Measurements from ENCODE around the gene SPRN. TPM values are rescaled to one million over a fixed set of nuclear protein-coding genes. Genes with fewer than 3 reads are reported as not detected.

The SPRN gene
- polyA plus RNA-seq, 2 of the 4 experiments (the other 2 are of a cell fraction), result 0.06 to 0.15 TPM

- no peaks in the 10 kb centered on the region; the same call in 2 of the 3 replicates for H3K9me3 ChIP-seq
- POLR2A ChIA-PET, result no interaction called here
- ATAC-seq (no peak), FAIRE-seq (no peak), DNase-seq (ENCODE audit: low read depth in 1 of 2, low spot score in 1 of 2) (no peak)
- no peak overlapping the region for H3K4me3 ChIP-seq
- CTCF ChIA-PET, result no interaction called here
- H3K4me2 ChIP-seq, result no peak overlapping the region
- TF ChIP-seq REST (IDR thresholded peaks at IDR 0.05), result no peak
- TF ChIP-seq MAX (IDR thresholded peaks at IDR 0.05), result no peak
- TF ChIP-seq MAFK (IDR thresholded peaks at IDR 0.05; ENCODE audit: partially characterized antibody), result no peak
- no peak for TF ChIP-seq BHLHE40 (IDR thresholded peaks at IDR 0.05; ENCODE audit: low read depth, low read length)
- no peak for TF ChIP-seq USF2 (IDR thresholded peaks at IDR 0.05)
- TF ChIP-seq CBX2 (IDR thresholded peaks at IDR 0.05; ENCODE audit: borderline replicate concordance, low read depth), result no peak
- no peaks in the 10 kb centered on the region for H3K4me1 ChIP-seq
- WGBS (ENCODE audit: missing lambda C conversion rate), result 17% methylated on average over 6 of the region's 8 CpGs
- H3K27ac ChIP-seq, result no peak overlapping the region
Observed at GRCh38 chr10:133461841-133462240, 37.4 kb upstream of the SPRN start.

- TF ChIP-seq NFE2L2 (conservative IDR thresholded peaks at IDR 0.05; ENCODE audit: low read length) (no peak), EHMT2 (IDR thresholded peaks at IDR 0.05; ENCODE audit: low read depth) (no peak), MYC (IDR thresholded peaks at IDR 0.05; ENCODE audit: borderline replicate concordance, low read length) (no peak), MAX (IDR thresholded peaks at IDR 0.05) (no peak), EP300 (IDR thresholded peaks at IDR 0.05) (no peak), HOXB13 (CRISPR knock-in tag; IDR thresholded peaks at IDR 0.05; ENCODE audit: low read depth) (no peak), HMGXB4 (CRISPR knock-in tag; IDR thresholded peaks at IDR 0.05; ENCODE audit: borderline replicate concordance) (no peak)
- Histone ChIP-seq H3K27ac (no peak overlapping the region), H3K4me1 (no peaks in the 10 kb centered on the region), H3K4me3 (no peak overlapping the region), H3K9me3 (no peaks in the 10 kb centered on the region; the same call in 2 of the 3 replicates), H3K4me2 (no peak overlapping the region)
- ATAC-seq (no peak), DNase-seq (ENCODE audit: low read depth in 1 of 2, low spot score in 1 of 2) (no peak), FAIRE-seq (no peak)
- POLR2A ChIA-PET, result no interaction called here
- CTCF ChIA-PET, result interaction anchor here (1.4 kb wide), 1 partner anchor 22 kb away, joined by 3 read pairs; no protein-coding TSS in a partner anchor
- 38% methylated on average over 7 of the region's 7 CpGs for WGBS (ENCODE audit: missing lambda C conversion rate)
Observed at GRCh38 chr10:133461027-133461426, 36.6 kb upstream of the SPRN start.

GRCh38 chr10:133460208-133460769 lies 35.9 kb upstream of the SPRN start:
- H3K4me3 ChIP-seq, result no peak overlapping the region
- H3K4me1 ChIP-seq, result no peaks in the 10 kb centered on the region
- ATAC-seq (no peak), FAIRE-seq (no peak), DNase-seq (ENCODE audit: low read depth in 1 of 2, low spot score in 1 of 2) (no peak)
- CTCF ChIA-PET, result interaction anchor here (0.9 to 1.4 kb wide), 2 partner anchors 21 to 37 kb away, joined by 3 read pairs; no protein-coding TSS in a partner anchor
- WGBS (ENCODE audit: missing lambda C conversion rate), result 78% methylated on average over 14 of the region's 14 CpGs
- no peaks in the 10 kb centered on the region; the same call in 2 of the 3 replicates for H3K9me3 ChIP-seq
- POLR2A ChIA-PET, result no interaction called here
- H3K4me2 ChIP-seq, result no peak overlapping the region
- no peak overlapping the region for H3K27ac ChIP-seq
- TF ChIP-seq RAD21 (conservative IDR thresholded peaks at IDR 0.05 in 1 of 2, IDR thresholded peaks at IDR 0.05 in 1 of 2) (no peak), RFX5 (IDR thresholded peaks at IDR 0.05) (no peak), ESRRA (IDR thresholded peaks at IDR 0.05; ENCODE audit: borderline replicate concordance, low read length) (no peak), HDAC2 (IDR thresholded peaks at IDR 0.05) (no peak), JUN (IDR thresholded peaks at IDR 0.05) (no peak), PHF8 (IDR thresholded peaks at IDR 0.05; ENCODE audit: borderline replicate concordance, low read depth) (no peak), E2F6 (IDR thresholded peaks at IDR 0.05; ENCODE audit: borderline replicate concordance, low read depth) (no peak), HOXA7 (CRISPR knock-in tag; IDR thresholded peaks at IDR 0.05) (no peak), EHMT2 (IDR thresholded peaks at IDR 0.05; ENCODE audit: low read depth) (no peak), ELK1 (IDR thresholded peaks at IDR 0.05; ENCODE audit: low read depth, low read length) (no peak), ZSCAN20 (CRISPR knock-in tag; IDR thresholded peaks at IDR 0.05) (no peak), CHD4 (IDR thresholded peaks at IDR 0.05; ENCODE audit: borderline replicate concordance) (no peak)
